GM12892 (cell line): ENCODE data around the gene COG2.

Experiments used
- POLR2A ChIP-seq: IDR thresholded peaks from 2 replicates; pipeline ENCODE4 v1.6.1; 2011; ENCODE audit warnings: low read depth, low read length, control low read depth
- POLR2AphosphoS5 ChIP-seq: IDR thresholded peaks from 2 replicates; pipeline ENCODE4 v1.6.1; 2011; ENCODE audit warnings: low read depth, low read length, control low read depth
- TAF1 ChIP-seq: IDR thresholded peaks from 2 replicates; pipeline ENCODE4 v1.6.1; 2011; ENCODE audit warnings: low read depth, mild to moderate bottlenecking, control low read depth, low read length, borderline replicate concordance

GRCh38 chr1:230703679-230704385 lies 61.6 kb downstream of the COG2 start:
- no peak for TF ChIP-seq TAF1
- no peak for TF ChIP-seq POLR2A
- TF ChIP-seq POLR2AphosphoS5: no peak
